ENCODE measurements around the gene KIF26B. TPM values are rescaled to one million over a fixed set of nuclear protein-coding genes. Genes with fewer than 3 reads are reported as not detected.

KIF26B gene
- total RNA-seq, 1 donor from 2014 or later: 8.8 TPM

- H3K27ac Mint-ChIP-seq (ENCODE audit: unreplicated experiment): no peak overlapping the region
Measured at GRCh38 chr1:245549996-245550719, 395.4 kb downstream of the KIF26B start.

GRCh38 chr1:245550720-245551043 is 395.9 kb downstream of the KIF26B start:
- no peaks in the 10 kb centered on the region for H3K9me3 Mint-ChIP-seq (ENCODE audit: unreplicated experiment)
- H3K36me3 Mint-ChIP-seq (ENCODE audit: unreplicated experiment): no peaks in the 10 kb centered on the region
- no peak for DNase-seq (ENCODE audit: extremely low spot score, unreplicated experiment)
- no peak for TF ChIP-seq CTCF (IDR thresholded peaks at IDR 0.05)
- no peaks in the 10 kb centered on the region for H3K4me1 Mint-ChIP-seq (ENCODE audit: unreplicated experiment)
- H3K4me3 Mint-ChIP-seq (ENCODE audit: unreplicated experiment): no peak overlapping the region
- H3K27me3 Mint-ChIP-seq (ENCODE audit: unreplicated experiment): peaks cover 32% of the 10 kb centered on the region
- no peak overlapping the region for H3K27ac Mint-ChIP-seq (ENCODE audit: unreplicated experiment)

More at GRCh38 chr1:245549996-245550719, 395.4 kb downstream of the KIF26B start:
- TF ChIP-seq CTCF (IDR thresholded peaks at IDR 0.05): no peak
- Mint-ChIP-seq H3K9me3 (ENCODE audit: unreplicated experiment) (no peaks in the 10 kb centered on the region), H3K27me3 (ENCODE audit: unreplicated experiment) (peaks cover 26% of the 10 kb centered on the region), H3K4me3 (ENCODE audit: unreplicated experiment) (no peak overlapping the region), H3K4me1 (ENCODE audit: unreplicated experiment) (no peaks in the 10 kb centered on the region), H3K36me3 (ENCODE audit: unreplicated experiment) (no peaks in the 10 kb centered on the region)
- no peak for DNase-seq (ENCODE audit: extremely low spot score, unreplicated experiment)

DNA sequence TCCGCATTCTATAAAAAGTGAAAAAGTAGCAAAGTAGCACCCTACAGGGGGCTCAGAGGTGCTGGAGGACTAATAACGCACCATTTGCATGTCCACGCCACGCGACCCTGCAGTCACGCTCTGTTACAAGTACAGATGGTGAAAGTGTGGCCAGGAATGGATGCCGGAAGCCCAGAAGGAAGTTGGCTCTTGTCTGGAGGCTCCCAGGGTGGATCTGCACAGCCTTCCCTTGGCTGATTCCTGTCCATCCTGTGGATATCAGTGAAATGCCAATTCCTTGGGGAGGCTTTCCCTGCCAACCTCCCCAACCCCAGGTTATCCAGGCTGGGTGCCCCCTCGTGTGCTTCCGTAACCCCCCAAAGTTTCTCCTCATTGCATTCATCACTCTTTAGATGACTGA is 396.8 kb downstream of the KIF26B start:
- DNase-seq (ENCODE audit: extremely low spot score, unreplicated experiment): no peak
- no peak for TF ChIP-seq CTCF (IDR thresholded peaks at IDR 0.05)
- H3K4me1 Mint-ChIP-seq (ENCODE audit: unreplicated experiment): no peaks in the 10 kb centered on the region
- no peaks in the 10 kb centered on the region for H3K36me3 Mint-ChIP-seq (ENCODE audit: unreplicated experiment)
- no peak overlapping the region for H3K27ac Mint-ChIP-seq (ENCODE audit: unreplicated experiment)
- no peak overlapping the region for H3K4me3 Mint-ChIP-seq (ENCODE audit: unreplicated experiment)
- H3K27me3 Mint-ChIP-seq (ENCODE audit: unreplicated experiment): peaks cover 30% of the 10 kb centered on the region
- H3K9me3 Mint-ChIP-seq (ENCODE audit: unreplicated experiment): no peaks in the 10 kb centered on the region

DNA sequence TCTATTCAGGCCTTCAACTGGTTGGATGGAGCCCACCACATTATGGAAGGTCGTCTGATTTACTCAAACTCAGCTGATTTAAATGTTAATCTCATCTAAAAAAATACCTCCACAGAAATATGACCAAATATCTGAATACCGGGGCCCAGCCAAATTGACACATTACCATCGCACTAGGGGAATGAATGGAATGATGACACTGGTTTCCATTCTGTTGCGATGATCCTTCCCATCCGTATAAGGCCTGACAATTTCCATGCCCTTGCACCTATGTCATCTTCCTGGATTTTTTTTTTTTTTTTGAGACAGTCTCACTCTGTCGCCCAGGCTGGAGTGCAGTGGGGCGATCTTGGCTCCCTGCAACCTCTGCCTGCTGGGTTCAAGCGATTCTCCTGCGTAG is 397.5 kb downstream of the KIF26B start:
- Mint-ChIP-seq H3K36me3 (ENCODE audit: unreplicated experiment) (no peaks in the 10 kb centered on the region), H3K4me1 (ENCODE audit: unreplicated experiment) (no peaks in the 10 kb centered on the region), H3K9me3 (ENCODE audit: unreplicated experiment) (no peaks in the 10 kb centered on the region), H3K27me3 (ENCODE audit: unreplicated experiment) (peaks cover 30% of the 10 kb centered on the region), H3K4me3 (ENCODE audit: unreplicated experiment) (no peak overlapping the region), H3K27ac (ENCODE audit: unreplicated experiment) (no peak overlapping the region)
- DNase-seq (ENCODE audit: extremely low spot score, unreplicated experiment): no peak
- no peak for TF ChIP-seq CTCF (IDR thresholded peaks at IDR 0.05)

DNA sequence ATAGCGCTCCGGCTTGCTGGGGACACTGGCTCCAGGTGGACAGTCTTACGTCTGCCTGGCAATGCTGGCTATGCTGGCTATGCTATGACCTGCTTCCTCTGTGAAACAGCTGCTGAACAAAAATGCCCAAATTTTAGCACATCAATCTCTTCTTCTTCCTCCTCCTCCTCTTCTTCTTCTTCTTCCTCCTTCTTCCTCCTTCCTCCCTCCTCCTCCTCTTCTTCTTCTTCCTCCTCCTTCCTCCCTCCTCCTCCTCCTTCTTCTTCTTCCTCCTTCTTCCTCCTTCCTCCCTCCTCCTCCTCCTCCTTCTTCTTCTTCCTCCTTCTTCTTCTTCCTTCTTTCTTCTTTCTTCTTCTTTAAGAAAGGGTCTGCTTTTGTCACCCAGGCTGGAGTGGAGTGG is 401.3 kb downstream of the KIF26B start:
- no peak overlapping the region for H3K27ac Mint-ChIP-seq (ENCODE audit: unreplicated experiment)
- no peaks in the 10 kb centered on the region for H3K36me3 Mint-ChIP-seq (ENCODE audit: unreplicated experiment)
- no peaks in the 10 kb centered on the region for H3K4me1 Mint-ChIP-seq (ENCODE audit: unreplicated experiment)
- no peak for DNase-seq (ENCODE audit: extremely low spot score, unreplicated experiment)
- no peak overlapping the region for H3K4me3 Mint-ChIP-seq (ENCODE audit: unreplicated experiment)
- no peak for TF ChIP-seq CTCF (IDR thresholded peaks at IDR 0.05)
- H3K27me3 Mint-ChIP-seq (ENCODE audit: unreplicated experiment): peaks cover 17% of the 10 kb centered on the region
- H3K9me3 Mint-ChIP-seq (ENCODE audit: unreplicated experiment): no peaks in the 10 kb centered on the region

Measured in osteocyte (in vitro differentiated cells).